ENCODE results near the gene CD44.

DNA sequence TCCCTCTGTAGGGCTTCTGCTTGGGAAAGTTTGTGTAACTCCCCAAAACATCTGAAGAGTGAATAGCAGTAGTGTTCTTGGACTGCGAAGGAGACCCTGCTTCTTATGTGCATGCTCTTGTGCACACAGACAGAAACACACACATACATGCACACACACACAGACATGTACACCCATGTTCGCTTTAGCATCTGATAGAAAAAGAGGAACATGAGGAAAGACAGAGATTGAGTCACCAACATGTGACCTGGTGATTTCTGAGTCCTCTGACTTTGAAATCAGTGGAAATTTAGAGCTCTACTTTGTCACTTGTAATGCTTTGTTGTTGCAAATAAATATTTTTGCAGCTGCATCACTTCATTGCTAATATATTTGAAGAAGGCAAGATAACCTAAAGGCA lies 23.8 kb downstream of the CD44 start:
- TF ChIP-seq, protein P1, sequence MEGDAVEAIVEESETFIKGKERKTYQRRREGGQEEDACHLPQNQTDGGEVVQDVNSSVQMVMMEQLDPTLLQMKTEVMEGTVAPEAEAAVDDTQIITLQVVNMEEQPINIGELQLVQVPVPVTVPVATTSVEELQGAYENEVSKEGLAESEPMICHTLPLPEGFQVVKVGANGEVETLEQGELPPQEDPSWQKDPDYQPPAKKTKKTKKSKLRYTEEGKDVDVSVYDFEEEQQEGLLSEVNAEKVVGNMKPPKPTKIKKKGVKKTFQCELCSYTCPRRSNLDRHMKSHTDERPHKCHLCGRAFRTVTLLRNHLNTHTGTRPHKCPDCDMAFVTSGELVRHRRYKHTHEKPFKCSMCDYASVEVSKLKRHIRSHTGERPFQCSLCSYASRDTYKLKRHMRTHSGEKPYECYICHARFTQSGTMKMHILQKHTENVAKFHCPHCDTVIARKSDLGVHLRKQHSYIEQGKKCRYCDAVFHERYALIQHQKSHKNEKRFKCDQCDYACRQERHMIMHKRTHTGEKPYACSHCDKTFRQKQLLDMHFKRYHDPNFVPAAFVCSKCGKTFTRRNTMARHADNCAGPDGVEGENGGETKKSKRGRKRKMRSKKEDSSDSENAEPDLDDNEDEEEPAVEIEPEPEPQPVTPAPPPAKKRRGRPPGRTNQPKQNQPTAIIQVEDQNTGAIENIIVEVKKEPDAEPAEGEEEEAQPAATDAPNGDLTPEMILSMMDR (IDR thresholded peaks at IDR 0.05; ENCODE audit: low read depth, low read length): no peak
- no peak for TF ChIP-seq EZH2phosphoT487 (IDR thresholded peaks at IDR 0.05; ENCODE audit: low read depth)
